GM18870 (cell line): ENCODE measurements around the gene HJV.

Experiments
- ATAC-seq: cut with Tn5 transposase; IDR thresholded peaks from one replicate; pipeline ENCODE4 v1.9.1; 2021; ENCODE audit warnings: moderate library complexity; ENCODE audit not compliant: unreplicated experiment

The HJV gene

DNA sequence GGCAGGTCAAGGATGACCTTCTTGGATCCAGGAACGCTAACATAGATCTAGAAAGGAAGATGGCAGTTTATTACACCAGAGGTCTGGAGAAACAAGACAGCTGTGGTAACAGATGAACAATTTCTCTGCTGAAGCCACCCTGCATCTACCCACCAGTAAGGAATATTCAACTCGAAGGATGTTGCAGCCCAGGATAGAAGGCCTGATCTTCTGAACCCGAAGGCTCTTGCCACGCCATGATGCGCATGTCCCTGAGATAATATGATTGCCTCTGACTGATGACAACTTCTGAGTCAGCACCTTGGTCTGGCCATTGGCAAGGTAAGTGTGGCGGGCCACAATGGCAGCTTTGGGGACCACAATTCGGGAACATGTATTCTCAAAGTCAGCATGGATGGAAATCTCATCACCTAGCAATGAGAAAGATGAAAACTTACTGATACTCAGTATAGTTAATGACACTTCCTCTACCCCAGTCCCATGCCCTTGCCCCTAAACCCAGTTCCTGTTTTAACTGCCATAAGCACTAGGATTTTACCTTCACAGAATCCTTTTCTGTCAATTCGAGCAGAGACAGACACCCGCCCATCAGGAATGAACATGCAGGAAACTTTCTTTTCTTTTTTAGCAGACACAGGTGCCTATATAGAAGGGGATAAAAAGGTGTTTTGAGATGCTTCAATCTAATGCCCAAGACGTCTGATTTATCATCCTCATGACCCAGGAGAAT lies 27.0 kb downstream of the HJV start:
- no peak for ATAC-seq

DNA sequence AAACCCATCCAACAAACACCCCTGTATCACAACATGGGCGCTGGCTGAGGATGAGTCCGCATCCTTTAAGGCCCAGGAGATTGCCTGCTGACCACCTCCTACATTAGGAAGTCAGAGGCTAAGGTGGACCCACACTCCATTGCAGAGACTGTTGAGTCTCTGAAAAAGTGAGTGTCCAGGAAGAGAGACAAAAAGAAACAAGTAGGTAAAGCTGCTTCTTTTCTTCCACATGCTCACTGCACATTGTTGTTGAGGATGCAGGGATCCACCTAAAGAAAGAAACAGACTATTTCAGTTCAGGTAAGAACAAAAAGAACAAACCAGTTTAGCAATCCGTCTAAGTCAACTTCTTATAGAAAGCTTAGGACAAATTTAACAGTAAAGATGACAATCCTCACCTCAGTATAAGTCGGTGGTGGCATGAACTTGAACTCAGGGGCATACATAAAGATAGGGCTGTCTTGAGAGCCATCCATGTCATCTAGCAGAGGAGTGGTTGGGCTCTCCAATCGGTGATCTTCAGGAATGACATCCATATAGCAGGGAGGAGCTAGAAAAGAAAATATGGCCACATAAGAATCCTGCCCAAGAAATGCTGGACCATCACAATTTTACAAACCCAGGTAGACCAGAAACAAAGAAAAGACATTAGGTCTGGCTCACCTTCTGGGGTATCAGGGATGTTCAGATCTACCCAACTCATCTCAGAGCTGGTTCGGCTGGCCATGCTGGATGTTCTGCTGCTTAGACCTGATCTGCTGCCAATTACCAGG lies 27.7 kb downstream of the HJV start:
- no peak for ATAC-seq

DNA sequence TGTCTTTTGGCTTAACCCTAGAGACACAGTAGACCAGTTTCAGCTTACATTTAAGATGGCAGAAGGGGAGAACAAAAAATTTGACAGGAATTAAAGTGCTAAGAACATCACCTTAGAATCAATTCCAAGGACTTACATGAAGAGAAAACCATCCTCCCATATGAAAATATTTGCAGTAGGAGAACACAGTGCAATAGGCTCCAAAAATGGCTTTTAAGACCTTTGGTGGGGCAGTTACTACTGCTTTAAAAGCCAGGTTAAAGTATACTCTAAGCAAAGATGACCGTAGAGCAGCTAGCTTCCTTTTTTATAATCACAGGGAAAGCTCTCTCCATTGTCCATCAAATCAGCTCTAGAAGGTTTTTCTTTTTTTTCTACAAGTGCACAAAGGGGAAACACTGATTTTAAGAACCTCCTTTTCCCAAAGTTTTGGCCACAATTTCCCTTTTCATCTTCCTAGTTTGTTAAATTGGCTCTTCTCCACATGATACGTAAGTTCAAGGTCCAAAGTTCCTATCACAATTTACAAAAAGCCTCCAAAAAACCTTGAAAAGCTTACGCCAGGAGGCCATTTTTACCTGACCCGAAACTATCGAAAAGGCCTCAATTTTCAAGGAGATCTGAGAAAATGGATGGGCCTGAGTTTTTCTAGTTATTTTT lies 28.4 kb downstream of the HJV start:
- no peak for ATAC-seq

DNA sequence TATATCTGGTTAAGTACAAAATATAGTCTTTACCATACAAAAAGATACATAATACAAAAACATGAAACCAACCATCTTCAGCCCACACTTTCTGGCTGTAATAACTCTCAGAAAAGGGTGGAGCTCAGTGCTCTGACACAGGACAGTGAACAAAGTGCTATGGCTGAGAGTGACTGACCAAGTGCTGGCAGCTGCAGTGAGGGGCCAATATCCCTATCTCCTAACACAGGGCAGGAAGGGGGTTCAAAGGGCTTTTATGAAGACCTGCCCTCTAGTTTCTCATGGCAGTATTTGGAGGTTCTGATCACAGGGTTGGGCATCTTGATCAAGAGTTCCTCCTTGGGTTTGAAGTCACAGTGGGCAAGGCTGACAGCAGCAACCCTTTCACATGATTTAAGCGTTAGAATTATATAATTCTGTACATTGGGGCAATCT lies 29.0 kb downstream of the HJV start:
- no peak for ATAC-seq

GRCh38 chr1:145991735-145992412 lies 29.7 kb downstream of the HJV start:
- ATAC-seq, result no peak

DNA sequence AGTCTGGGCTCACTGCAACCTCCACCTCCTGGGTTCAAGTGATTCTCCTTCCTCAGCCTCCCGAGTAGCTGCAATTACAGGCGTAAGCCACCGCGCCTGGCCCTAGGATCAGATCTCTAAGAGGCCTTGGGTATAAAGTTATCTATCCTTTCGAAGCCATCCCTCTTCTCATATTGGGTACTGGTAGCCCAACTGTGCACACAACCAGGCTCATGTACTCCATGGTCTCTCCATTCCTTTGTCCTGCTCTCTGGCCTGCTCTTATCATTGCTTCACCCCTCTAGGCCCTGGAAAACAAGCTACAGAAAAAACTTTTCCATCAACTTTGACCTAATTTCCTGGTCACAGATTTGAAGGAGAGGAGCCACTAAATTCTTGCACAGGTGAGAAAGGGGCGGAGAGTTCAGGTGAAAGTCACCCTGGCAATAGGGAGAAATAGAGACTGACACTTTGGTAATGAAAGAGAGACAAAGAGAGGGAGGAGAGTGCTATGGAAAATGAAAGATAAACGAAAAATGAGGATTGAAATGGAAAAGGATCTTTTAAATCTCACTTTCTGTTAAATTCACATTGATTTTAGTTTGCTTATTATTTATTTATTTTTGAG lies 31.2 kb downstream of the HJV start:
- no peak for ATAC-seq

GRCh38 chr1:145988773-145989172 lies 32.8 kb downstream of the HJV start:
- ATAC-seq, result no peak

DNA sequence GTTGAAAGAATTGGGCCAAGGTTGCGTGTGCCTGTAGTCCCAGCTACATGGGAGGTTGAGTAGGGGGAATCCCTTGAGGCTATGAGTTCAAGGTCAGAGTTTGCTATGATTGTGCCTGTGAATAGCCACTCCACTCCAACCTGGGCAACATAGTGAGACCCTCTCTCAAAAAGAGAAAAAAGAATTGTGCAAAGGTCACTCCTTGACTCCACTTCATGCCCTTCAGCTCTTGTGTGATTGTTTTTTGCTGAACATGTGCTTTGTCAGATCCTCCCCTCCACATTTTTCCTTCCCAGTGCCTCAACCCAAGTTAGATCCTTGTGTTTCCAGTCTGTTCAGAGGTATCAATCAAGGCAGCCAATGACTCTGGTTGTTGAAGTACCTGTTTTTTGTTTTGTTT lies 33.6 kb downstream of the HJV start:
- no peak for ATAC-seq

GRCh38 chr1:145986551-145986950 lies 35.0 kb downstream of the HJV start:
- no peak for ATAC-seq

GRCh38 chr1:145985502-145986439 lies 35.8 kb downstream of the HJV start:
- ATAC-seq, result no peak

DNA sequence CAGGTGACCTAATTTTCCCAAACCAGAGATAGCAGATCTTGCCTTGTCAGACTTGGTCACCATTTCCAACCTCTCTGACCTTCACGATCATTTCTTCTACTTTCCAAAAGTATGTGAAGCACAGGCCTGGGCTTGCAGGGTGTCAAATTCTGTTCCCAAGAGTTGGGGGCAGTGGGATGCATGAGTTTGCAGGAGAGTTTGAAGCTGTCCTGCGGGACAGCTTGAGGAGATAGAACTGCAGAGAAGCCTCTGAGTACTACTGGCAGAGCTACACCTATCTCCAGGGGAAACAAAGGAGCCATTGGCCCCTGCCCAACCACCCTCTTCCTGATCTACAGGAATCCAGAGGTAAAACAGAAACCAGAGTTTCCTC lies 36.4 kb downstream of the HJV start:
- no peak for ATAC-seq

DNA sequence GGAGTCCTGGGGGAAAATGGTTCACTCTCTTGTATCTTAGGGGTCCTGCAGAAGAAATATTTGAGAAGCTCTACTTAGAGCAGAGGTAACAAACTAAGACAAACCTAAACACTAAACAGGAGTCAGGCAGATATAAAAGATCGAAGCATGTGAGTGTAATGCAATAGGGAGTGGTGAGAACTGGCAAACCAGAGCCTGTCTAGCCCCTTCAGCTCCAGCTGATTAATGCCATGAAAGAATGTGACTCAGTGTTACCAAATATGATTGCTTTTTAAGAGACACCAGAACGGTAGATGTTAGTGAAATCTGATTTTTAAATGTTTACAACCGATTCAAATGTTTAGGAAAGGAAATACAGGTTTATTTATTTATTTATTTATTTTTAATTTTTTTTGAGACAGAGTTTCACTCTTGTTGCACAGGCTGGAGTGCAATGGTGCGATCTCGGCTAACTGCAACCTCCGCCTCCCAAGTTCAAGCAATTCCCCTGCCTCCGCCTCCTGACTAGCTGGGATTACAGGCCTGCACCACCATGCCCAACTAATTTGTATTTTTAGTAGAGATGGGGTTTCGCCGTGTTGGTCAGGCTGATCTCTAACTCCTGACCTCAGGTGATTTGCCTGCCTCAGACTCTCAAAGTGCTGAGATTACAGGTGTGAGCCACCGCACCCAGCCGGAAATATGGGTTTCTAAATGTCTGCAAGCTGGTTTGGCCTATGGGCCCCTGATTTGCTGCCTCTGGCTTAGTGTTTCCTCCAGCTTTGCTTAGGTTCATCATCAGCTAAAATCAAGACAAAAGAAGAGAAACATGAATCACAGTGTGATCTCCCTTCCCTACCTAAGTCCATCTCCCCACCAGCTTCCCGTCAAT lies 37.3 kb downstream of the HJV start:
- no peak for ATAC-seq

DNA sequence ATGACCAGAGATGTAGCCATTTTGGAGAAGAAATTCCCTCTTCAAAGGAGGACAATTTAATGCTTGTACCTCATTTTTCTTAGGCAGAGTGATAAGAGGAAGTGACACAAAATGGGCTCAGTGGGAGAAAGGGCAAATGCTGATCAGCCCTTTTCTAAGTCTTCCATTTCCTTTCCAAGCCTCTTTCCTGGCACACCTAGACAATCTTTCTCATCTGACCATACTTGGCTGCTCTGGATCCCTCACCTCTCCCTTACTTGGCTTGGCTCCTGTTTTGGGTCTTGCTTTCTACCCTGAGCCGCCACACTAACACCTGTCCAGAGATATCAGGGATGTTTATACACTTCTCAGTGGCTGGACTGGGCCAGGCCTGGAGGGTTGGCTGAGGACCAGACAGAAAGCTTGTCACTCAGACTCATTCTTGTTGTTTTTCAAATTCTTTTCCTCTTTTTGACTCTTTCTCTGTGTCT lies 38.3 kb downstream of the HJV start:
- no peak for ATAC-seq

GRCh38 chr1:145982010-145982723 lies 39.4 kb downstream of the HJV start:
- no peak for ATAC-seq

DNA sequence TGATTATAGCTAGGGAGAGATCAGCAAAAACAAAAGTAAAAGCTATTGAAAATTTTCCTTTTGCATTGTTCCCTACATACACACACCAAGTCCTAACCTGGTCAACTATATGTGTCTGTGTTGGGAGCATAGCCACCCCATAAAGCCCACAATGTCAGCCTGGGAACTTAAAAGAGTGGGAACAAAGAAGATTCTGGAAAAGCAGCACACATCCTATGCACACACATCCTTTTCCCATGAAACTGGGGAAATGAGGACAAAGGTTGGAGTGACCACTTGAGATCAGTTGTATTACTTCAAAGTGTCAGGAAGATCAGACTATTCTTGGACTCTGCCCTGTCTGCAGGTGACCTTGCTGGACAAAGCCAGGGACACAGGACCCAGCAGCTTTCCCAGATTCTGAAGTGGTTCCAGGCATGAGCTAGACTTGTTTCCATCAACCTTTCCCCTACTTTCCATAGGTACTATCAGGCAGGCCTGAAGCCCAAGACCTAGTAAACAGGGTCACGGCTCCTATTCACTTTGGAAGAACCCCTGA lies 41.0 kb downstream of the HJV start:
- no peak for ATAC-seq

DNA sequence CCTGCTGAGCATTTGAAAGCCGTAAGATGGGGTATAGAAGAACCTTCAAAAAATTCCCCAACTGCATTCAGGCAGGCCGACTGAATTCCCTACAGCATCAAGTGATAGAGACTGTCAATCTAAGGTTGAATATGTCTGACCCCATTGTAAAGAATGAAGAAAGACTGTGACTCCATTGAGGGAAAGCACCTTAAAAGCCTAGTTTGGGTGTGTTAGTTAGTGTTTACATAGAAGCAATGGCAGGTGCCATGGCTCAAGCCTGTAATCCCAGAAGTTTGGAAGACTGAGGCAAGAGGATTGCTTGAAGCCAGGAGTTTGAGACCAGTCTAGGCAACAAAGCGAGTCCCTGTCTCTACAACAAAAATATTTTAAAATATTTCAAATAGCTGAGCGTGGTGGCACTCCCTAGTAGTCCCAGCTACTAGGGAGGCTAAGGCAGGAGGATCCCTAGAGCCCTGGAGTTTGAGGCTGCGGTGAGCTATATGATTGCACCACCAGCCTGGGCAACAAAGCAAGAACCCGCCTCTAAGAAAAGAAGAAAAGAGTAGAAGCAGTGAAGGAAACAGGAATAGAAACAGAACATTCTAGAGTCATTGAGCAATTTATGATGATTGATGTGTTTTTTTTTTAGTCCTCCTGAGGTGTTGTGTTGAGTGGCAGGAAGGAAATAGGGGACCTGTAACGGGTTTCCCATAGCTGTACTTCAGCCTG lies 41.6 kb downstream of the HJV start:
- ATAC-seq, result no peak
